HK-2 (cell line): ENCODE data around the gene GPR37L1.
"Not testable (repeated sequence)": the region's sequence is repeated elsewhere in the genome, so short reads cannot be mapped to it uniquely, and the experiment has no call there.

Experiments
- DNase-seq: peaks from one replicate; pipeline ENCODE4 v3.0.0-alpha.2; 2018; ENCODE audit not compliant: unreplicated experiment

The GPR37L1 gene

GRCh38 chr1:202133496-202133895, 10.8 kb downstream of the GPR37L1 start:
- DNase-seq, result no peak

GRCh38 chr1:202133989-202134388, 11.3 kb downstream of the GPR37L1 start:
- no peak for DNase-seq

- DNase-seq, result no peak
These were observed 12.0 kb downstream of the GPR37L1 start for GRCh38 chr1:202134645-202135172.

- peak; percentile 60 for DNase-seq
These were observed 12.6 kb downstream of the GPR37L1 start for GRCh38 chr1:202135221-202135721.

GRCh38 chr1:202140833-202141232, 18.1 kb downstream of the GPR37L1 start:
- DNase-seq, result no peak

DNA sequence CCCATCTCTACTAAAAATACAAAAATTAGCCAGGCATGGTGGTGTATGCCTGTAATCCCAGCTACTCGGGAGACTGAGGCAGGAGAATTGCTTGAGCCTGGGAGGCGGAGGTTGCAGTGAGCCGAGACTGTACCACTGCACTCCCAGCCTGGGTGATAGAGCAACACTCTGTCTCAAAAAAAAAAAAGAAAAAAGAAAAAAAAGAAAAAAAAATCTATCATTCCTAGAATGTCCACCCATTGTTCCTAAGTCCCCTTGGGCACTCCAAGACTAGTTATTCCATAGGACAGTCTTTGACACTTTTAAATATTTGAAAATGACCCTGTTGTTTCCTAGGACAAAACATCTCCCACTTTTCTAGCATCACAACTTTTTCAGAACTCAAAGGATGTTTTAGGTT, 18.8 kb downstream of the GPR37L1 start:
- not testable (repeated sequence) for DNase-seq

DNA sequence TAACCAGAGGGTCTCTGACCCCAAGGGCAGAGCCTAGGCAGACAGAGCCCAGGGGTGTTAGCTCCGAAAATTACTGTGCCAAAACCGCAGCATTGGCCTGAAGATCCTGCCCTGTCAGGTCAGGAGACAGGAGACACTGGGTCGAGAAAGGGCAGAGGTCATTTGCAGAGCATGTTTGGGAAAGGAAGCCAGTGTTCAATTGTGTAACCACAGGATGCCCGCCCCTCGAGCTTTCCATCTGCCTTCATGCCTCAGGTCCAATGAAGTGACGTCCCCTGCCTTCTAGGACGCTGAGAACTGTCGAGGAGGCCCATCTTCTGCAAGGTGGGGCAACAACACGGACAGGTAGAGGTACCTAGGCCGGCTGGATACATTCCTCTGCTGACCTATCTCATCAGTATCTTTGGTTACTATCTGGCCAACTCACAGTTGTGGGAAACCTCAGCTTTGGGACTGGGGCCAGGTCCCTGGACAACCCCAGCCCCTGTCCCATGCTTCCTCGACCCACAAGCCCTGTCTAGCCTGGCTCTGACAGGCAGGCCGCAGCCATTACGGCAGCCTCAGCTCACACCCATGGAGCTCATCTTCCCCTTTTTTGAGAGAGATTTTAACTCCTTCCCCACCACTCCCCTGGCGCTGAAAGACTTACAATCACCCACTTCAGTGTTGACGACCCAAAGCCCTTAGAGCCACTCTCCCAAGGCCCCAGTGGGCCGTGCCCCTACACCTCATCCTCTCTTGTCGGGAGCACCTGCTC, 20.5 kb downstream of the GPR37L1 start:
- DNase-seq, result no peak

DNA sequence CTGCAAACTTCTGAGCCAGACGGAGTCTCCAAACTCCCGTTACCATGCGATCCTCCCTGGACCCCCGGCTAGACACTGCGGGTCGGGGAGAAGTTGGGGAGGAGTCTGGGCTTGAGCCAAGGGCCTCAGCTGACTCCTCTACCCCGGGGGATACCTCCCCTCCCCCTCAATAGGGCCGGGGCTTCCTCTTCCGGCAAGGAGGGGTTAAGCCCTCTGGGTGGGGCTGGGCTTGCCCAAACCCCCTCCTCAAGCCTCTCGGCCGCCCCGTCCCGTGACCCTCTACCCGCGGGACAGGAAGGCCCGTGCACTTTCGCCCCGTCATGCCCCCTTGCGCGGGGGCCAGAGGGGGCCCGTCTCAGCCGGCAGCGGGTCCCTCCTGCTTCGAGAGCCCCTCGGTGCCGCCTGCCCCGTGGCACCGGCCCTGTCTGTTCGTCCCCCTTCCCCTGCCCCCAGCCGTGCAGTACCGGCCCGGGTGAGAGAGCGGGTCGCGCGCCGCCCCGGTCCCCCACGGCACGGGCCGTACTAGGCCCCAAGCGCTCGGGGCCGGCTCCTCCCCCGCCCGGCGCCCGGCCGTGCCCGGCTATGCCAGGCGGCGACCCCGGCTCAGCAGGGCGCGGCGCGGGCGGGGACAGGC, 21.2 kb downstream of the GPR37L1 start:
- no peak for DNase-seq

DNA sequence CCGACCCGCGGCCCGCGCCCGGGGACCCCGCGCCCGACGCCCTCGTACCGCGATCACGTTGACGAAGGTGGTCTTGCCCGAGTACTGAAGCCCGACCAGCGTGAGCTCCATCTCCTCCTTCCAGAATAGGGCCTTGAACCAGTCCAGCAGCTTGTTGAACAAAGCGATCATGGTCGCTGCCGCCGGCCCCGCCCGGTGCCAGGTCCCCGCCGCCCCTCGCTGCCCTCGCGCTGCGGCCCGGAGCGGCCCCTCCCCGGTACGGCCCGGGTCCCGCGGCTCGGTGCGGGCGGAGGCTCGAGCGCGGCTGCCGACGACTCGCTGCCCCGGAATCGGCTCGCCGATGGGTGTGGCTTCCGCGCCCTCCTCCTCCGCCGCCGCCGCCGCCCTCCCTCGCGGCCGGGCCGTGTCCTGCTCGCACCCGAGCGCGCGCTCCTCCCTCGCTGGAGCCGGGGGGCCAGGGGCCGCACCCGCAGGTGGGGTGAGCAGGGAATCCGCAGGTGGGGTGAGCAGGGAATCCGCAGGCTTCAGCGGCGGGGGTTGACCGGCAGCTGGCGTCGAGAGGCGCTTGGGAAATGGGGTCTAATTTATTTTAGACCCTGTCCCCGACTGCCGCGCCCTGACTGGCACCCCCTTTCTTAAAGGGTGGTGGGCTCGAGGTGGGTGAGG, 21.8 kb downstream of the GPR37L1 start, which contains the start of gene ARL8A:
Gene ARL8A, minus strand, starts transcription at position 336 of the 666 bp plus-strand sequence. Its CDS starts 165 bp downstream, at position 171.
- DNase-seq, result peak; percentile 70

DNA sequence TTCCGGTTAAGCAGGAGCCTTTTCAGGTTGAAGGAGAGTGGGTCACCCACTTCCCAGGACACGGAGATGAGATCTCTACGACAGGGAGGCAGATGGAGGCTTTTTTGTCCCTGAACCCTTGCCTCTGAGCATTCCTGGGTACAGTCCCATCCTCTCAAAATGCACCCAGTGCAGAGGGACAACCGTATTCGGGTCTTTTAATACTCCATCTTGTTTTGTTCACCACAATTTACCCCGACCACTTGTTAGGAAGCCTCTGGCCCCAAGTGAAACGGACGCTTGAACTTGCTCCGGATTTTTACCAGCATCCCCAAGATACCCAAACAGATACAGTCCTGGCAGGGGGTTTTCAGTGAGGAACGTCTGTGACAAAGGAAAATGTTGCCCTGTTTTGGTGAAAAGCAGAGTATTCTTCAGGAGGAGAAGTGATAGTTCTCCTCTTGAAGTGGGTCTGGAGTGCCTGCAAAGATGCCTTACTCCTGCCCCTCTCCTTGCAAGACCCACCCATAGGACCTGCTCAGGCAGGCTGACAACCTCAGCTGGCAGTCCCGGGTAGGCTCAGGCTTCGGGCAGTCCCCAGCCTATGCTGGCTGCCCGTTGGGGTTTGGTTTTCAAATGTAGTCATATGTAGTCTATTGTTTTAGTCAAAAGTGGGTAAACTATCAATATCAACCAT, 22.5 kb downstream of the GPR37L1 start:
- no peak for DNase-seq

- DNase-seq, result not testable (repeated sequence)
These were observed 23.0 kb downstream of the GPR37L1 start for GRCh38 chr1:202145744-202146140.

- no peak for DNase-seq
These were observed 23.6 kb downstream of the GPR37L1 start for GRCh38 chr1:202146279-202146678.

DNA sequence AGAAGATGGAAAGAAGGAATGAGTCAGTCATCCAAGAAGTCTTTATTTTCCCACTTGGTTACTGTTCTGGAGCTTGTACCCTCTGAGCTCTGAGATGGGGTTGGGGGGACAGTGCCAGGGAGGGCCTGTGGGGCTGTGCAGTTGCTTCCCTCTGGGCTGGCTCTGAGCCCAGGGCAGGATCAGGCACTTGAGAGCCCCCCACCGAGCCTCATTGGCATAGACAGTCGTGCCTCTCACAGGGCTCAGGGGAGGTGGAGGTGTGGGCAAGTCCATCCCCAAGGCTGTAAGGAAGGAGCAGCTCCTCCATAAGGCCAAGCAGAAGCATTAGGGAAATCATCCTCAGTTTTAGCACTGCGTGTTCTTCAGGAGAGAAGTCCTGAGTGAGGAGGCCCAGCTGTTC, 24.3 kb downstream of the GPR37L1 start:
- no peak for DNase-seq

DNA sequence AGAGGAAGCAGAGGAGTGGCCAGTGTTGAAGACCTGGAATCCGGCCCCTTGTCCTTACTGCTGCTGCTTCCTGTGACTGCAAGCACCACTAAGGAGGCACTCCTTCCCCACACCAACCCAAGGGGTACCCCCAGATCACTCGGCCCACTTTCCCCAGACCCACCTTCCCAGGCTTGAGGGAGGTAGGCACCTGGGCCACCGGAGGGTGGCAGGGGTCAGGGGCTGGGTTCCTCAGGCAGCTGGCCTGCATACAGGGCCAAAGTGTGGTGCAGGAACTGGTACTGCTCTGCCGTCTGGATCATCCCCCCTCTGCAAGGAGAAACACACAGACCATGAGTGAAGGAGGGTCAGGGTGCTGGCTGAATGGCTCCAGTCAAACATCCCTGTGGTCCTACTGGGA, 25.7 kb downstream of the GPR37L1 start:
- no peak for DNase-seq

DNA sequence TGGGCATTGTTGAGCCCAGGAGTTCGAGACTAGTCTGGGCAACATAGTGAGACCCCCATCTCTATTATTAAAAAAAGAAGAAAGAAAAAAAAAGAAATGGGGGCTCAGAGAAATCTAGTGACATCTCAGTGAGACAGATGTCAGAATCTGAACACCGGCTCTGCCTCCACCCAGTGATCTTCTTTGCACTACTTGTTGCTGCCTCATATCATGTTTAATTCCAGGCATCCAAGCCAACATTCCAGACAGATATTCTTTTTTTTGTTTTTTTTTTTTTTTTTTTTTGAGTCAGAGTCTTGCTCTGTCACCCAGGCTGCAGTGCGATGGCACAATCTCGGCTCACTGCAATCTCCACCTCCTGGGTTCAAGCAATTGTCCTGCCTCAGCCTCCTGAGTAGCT, 26.8 kb downstream of the GPR37L1 start:
- DNase-seq, result no peak

DNA sequence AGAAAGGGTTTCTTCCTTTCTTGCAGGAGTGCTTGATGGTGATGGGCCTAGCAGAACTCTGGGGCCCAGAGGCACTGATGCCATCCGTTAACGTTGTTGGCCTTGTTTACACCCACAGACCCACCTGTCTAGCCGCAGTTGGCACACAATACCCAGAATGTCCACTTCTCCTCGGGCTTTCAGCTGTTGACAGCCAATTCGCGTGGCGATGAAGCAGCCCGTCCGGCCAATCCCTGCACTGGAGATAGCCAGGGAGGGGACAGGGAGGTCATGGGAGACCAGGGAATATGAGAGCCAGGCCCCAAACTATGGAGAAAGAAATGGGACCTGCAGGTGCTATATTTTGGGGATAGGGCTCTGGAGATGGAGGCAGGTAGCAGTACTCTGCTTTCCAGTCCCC, 27.5 kb downstream of the GPR37L1 start:
- DNase-seq, result no peak

DNA sequence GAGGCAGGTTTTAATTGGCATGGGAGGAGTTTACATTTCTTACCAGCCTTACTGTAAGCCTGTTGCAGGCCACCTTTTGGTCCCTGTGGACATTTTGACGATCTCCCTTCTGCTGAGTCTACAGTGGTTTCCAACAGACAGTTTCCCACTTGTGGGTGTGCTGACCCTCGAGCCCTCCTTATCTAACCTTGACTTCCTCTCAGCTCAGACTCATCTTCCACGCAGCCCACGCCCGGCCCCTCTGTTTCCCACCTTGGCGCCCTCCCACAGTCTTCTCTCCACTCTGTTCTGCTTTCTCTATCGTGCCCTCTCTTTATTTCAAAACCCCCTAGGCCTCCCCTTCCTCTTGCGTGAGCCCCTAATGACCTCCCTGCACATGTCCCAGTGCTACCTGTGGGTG, 27.9 kb downstream of the GPR37L1 start:
- DNase-seq, result no peak

GRCh38 chr1:202151045-202151444, 28.3 kb downstream of the GPR37L1 start:
- DNase-seq, result no peak

DNA sequence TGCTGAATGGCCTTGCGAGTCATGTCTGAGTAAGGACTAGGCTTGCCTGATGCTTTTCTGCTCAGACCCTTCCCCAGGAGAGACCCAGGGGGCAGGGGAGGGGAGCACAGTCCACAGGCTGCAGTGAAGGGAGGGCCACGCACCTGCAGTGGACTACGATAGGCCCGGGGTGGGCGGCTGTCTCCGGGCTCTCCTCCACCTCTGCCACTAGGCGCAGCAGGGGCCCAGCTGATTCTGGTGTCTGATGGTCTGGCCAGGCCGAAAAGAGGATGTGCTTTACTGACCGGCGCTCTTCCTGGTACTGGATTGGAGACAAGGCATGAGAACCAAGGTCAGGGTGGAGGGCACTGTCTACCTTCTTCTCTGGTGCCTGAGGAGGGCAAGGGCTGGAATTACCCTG, 29.7 kb downstream of the GPR37L1 start:
- no peak for DNase-seq

- no peak for DNase-seq
These were observed 30.6 kb downstream of the GPR37L1 start for GRCh38 chr1:202153284-202153683.

DNA sequence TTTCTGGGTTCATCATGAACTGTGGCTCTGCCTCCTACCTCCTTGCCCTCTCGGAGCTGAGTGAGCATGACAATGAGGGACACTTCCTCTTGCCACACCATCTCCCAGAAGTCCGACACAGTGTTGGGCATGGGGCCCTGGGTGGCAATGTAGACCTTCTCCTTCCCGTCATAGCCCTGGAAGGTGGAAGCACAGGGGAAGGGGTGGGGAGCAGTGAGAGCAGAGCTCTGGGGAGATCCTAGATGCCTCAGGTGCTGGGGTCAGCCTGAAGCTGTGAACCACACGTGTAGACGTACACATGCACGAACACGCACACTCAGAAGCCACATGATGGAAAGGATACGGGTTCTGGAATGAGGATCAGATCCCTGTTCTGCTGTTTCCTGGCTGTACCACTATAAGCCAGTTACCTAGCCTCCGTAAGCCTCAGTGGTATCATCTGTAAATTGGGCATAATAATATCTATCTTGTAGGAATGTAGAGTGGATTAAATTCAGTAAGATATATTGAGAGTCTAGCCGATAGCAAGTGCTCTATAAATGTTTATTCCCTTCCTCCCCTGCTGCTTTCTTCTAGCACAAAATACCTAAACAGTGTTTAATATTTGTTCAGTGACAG, 31.5 kb downstream of the GPR37L1 start:
- no peak for DNase-seq
